Frontal cortex (tissue), 4 donors: ENCODE data around the gene MUC13. TPM values are rescaled to one million over a fixed set of nuclear protein-coding genes. Genes with fewer than 3 reads are reported as not detected.
A peak's percentile ranks its signal among the peaks of the same experiment; 100 is the strongest.

ENCODE experiments used
- DNase-seq, 2 donors: peaks; one replicate each; pipeline ENCODE4 v3.0.0; 2012; ENCODE audit warnings: low spot score in 2 of 2
- FAIRE-seq: peaks from 2 replicates; lab custom pipeline; 2012; peaks lifted over from hg19 to GRCh38; lab: Jason Lieb, UNC
- total RNA-seq: library from RNA; depleted of rRNA; stranded (reverse); fragments of >200 nt; gene quantifications from one replicate; pipeline ENCODE4 v1.2.3, GENCODE V29; 2014
- donor health status: control.
- donor health status: control.
- donor health status: control.

MUC13 gene
- total RNA-seq, 1 donor from 2014 or later, result not detected

- DNase-seq (no peak), FAIRE-seq (no peak)
Measured at GRCh38 chr3:124915254-124915653, 19.3 kb downstream of the MUC13 start.

- DNase-seq (no peak), FAIRE-seq (no peak)
Measured at GRCh38 chr3:124907957-124908356, 26.6 kb downstream of the MUC13 start.

- DNase-seq (no peak), FAIRE-seq (no peak)
Measured at GRCh38 chr3:124904835-124905492, 29.6 kb downstream of the MUC13 start.

GRCh38 chr3:124903896-124904834 is 30.4 kb downstream of the MUC13 start:
- DNase-seq (no peak), FAIRE-seq (no peak)

GRCh38 chr3:124896824-124897526 is 37.6 kb downstream of the MUC13 start:
- DNase-seq, result no peak
- no peak for FAIRE-seq

- no peak for FAIRE-seq
- DNase-seq, result no peak
Measured at GRCh38 chr3:124895756-124896155, 38.8 kb downstream of the MUC13 start.

- DNase-seq, result no peak
- no peak for FAIRE-seq
Measured at GRCh38 chr3:124893526-124893925, 41.0 kb downstream of the MUC13 start.

GRCh38 chr3:124890573-124891190 is 43.9 kb downstream of the MUC13 start:
- FAIRE-seq (no peak), DNase-seq (no peak)

- FAIRE-seq, result no peak
- no peak for DNase-seq
Measured at GRCh38 chr3:124888482-124889441, 45.8 kb downstream of the MUC13 start.

GRCh38 chr3:124887932-124888298 is 46.6 kb downstream of the MUC13 start:
- DNase-seq (no peak), FAIRE-seq (no peak)

GRCh38 chr3:124887177-124887931 is 47.2 kb downstream of the MUC13 start, which contains the start of gene ITGB5:
Gene ITGB5, minus strand, starts transcription at chr3:124887365. Its CDS starts 365 bp downstream, at chr3:124887000.
- FAIRE-seq (no peak), DNase-seq (peak; percentile 58 to 66)

- FAIRE-seq (no peak), DNase-seq (peak; percentile 44 to 62)
Measured at GRCh38 chr3:124886168-124887056, 48.1 kb downstream of the MUC13 start.

- no peak for FAIRE-seq
- no peak for DNase-seq
Measured at GRCh38 chr3:124885466-124886167, 48.9 kb downstream of the MUC13 start.

- DNase-seq (no peak), FAIRE-seq (no peak)
Measured at GRCh38 chr3:124884474-124885101, 50.0 kb downstream of the MUC13 start.

- DNase-seq (no peak), FAIRE-seq (no peak)
Measured at GRCh38 chr3:124883766-124884473, 50.6 kb downstream of the MUC13 start.
